IMR-90 (cell line): ENCODE data around the gene UBQLN1. TPM values are rescaled to one million over a fixed set of nuclear protein-coding genes. Genes with fewer than 3 reads are reported as not detected.

ENCODE experiments used
- ATAC-seq: fragments of 200-7000 bp; cut with Tn5 transposase; 2 replicates; pipeline ENCODE4 v1.9.1; 2020; ENCODE audit warnings: low read depth, mild to moderate bottlenecking, moderate library complexity
- BruUV-seq: library from RNA; stranded (reverse); fragments of 400-500 nt; replicated peaks from 2 replicates; lab custom pipeline; 2021; lab: Mats Ljungman, UMichigan
- CTCF ChIA-PET: fragments of 300-600 bp; formaldehyde crosslinking; extraction: SDS; loops from one replicate; lab custom pipeline; 2021; ENCODE audit warnings: antibody characterized with exemption; lab: Yijun Ruan, JAX
- POLR2A ChIA-PET: fragments of 300-600 bp; sonication (Branson Sonifier 250); formaldehyde crosslinking; loops from one replicate; lab custom pipeline; 2022; ENCODE audit warnings: antibody characterized with exemption; ENCODE audit not compliant: unreplicated experiment; lab: Charles Lee
- DNase-seq: peaks from one replicate; pipeline ENCODE4 v3.0.0; 2013
- H2AFZ ChIP-seq: replicated peaks from 2 replicates; pipeline ENCODE3; 2013; ENCODE audit warnings: low read length, mild to moderate bottlenecking; ENCODE audit not compliant: poor library complexity
- H2AK5ac ChIP-seq: 2 replicates; pipeline ENCODE4 v1.6.1; 2013; ENCODE audit warnings: low read depth, low read length, inconsistent platforms
- H2AK9ac ChIP-seq: replicated peaks from 2 replicates; pipeline ENCODE3; 2013; ENCODE audit warnings: mild to moderate bottlenecking, low read depth, low read length, moderate library complexity; ENCODE audit not compliant: poor library complexity
- H2BK120ac ChIP-seq: 2 replicates; pipeline ENCODE4 v1.6.1; 2013; ENCODE audit warnings: low read depth, low read length, inconsistent platforms
- H2BK15ac ChIP-seq: 3 replicates; pipeline ENCODE4 v1.6.1; 2013; ENCODE audit warnings: low read depth, low read length, inconsistent platforms
- H2BK20ac ChIP-seq: 2 replicates; pipeline ENCODE4 v1.6.1; 2013; ENCODE audit warnings: low read depth, mild to moderate bottlenecking, inconsistent platforms, low read length, moderate library complexity
- H2BK5ac ChIP-seq: 2 replicates; pipeline ENCODE4 v1.6.1; 2013; ENCODE audit warnings: mild to moderate bottlenecking, low read depth, low read length, inconsistent platforms; ENCODE audit not compliant: poor library complexity, severe bottlenecking
- H3K14ac ChIP-seq: replicated peaks from 2 replicates; pipeline ENCODE4 v1.6.1; 2013; ENCODE audit warnings: low read depth, low read length, inconsistent platforms
- H3K18ac ChIP-seq: 2 replicates; pipeline ENCODE4 v1.6.1; 2013; ENCODE audit warnings: low read depth, low read length, control low read depth
- H3K23ac ChIP-seq: 2 replicates; pipeline ENCODE4 v1.6.1; 2013; ENCODE audit warnings: low read depth, low read length, inconsistent platforms
- H3K27ac ChIP-seq: 2 replicates; pipeline ENCODE4 v1.5.1; 2013; ENCODE audit warnings: mild to moderate bottlenecking, control low read depth, low read length; ENCODE audit not compliant: insufficient read depth
- H3K27me3 ChIP-seq: 2 replicates; pipeline ENCODE4 v1.6.1; 2013; ENCODE audit warnings: low read length; ENCODE audit not compliant: control insufficient read depth, insufficient read depth
- H3K36me3 ChIP-seq: 2 replicates; pipeline ENCODE4 v1.6.1; 2013; ENCODE audit warnings: low read length, mixed read lengths; ENCODE audit not compliant: control insufficient read depth, insufficient read depth
- H3K4ac ChIP-seq: 2 replicates; pipeline ENCODE4 v1.6.1; 2013; ENCODE audit warnings: low read depth, low read length, inconsistent platforms
- H3K4me1 ChIP-seq: 2 replicates; pipeline ENCODE4 v1.6.1; 2013; ENCODE audit warnings: low read length, mixed read lengths; ENCODE audit not compliant: control insufficient read depth, insufficient read depth
- H3K4me2 ChIP-seq: 2 replicates; pipeline ENCODE4 v1.6.1; 2013; ENCODE audit warnings: low read depth, mild to moderate bottlenecking, control low read depth, low read length, moderate library complexity
- H3K4me3 ChIP-seq: 2 replicates; pipeline ENCODE4 v1.5.1; 2013; ENCODE audit warnings: low read depth, mild to moderate bottlenecking, control low read depth, low read length, moderate library complexity; ENCODE audit not compliant: insufficient read depth
- H3K56ac ChIP-seq: 2 replicates; pipeline ENCODE4 v1.6.1; 2013; ENCODE audit warnings: low read length, inconsistent platforms; ENCODE audit not compliant: insufficient read depth; ENCODE audit errors: extremely low read depth
- H3K79me1 ChIP-seq, 2 experiments: 2 replicates each; pipeline ENCODE4 v1.6.1; 2013; ENCODE audit warnings: low read length in 2 of 2, inconsistent platforms in 1 of 2, low read depth in 1 of 2
- H3K9ac ChIP-seq: 2 replicates; pipeline ENCODE4 v1.6.1; 2013; ENCODE audit warnings: low read depth, low read length, control low read depth
- H3K9me1 ChIP-seq: 2 replicates; pipeline ENCODE4 v1.6.1; 2013; ENCODE audit warnings: low read length, inconsistent platforms; ENCODE audit not compliant: insufficient read depth
- H3K9me3 ChIP-seq: 2 replicates; pipeline ENCODE4 v1.6.1; 2013; ENCODE audit warnings: low read length; ENCODE audit not compliant: control insufficient read depth, insufficient read depth
- H4K20me1 ChIP-seq: 2 replicates; pipeline ENCODE4 v1.6.1; 2013; ENCODE audit warnings: low read length, inconsistent platforms; ENCODE audit not compliant: insufficient read depth
- H4K5ac ChIP-seq: 2 replicates; pipeline ENCODE4 v1.6.1; 2013; ENCODE audit warnings: mild to moderate bottlenecking, low read depth, low read length, control low read depth
- H4K8ac ChIP-seq, 2 experiments: 2 replicates each; pipeline ENCODE4 v1.6.1; 2013; ENCODE audit warnings: low read depth in 2 of 2, low read length in 2 of 2, control low read depth in 1 of 2, inconsistent platforms in 1 of 2
- H4K91ac ChIP-seq: 2 replicates; pipeline ENCODE4 v1.6.1; 2013; ENCODE audit warnings: low read depth, low read length, inconsistent platforms; ENCODE audit not compliant: insufficient read depth
- CTCF ChIP-seq: conservative IDR thresholded peaks from 2 replicates; pipeline ENCODE4 v1.5.1; 2012; ENCODE audit warnings: mild to moderate bottlenecking, low read depth, low read length, improper control_type of control experiment
- ELK1 ChIP-seq: fragments of 150-350 bp; IDR thresholded peaks from 2 replicates; pipeline ENCODE4 v1.6.1; 2016; ENCODE audit warnings: low read depth, mild to moderate bottlenecking, low read length, moderate library complexity, borderline replicate concordance
- FOS ChIP-seq: fragments of 150-350 bp; IDR thresholded peaks from 2 replicates; pipeline ENCODE4 v1.6.1; 2016; ENCODE audit warnings: low read depth, low read length
- MAFK ChIP-seq: IDR thresholded peaks from 2 replicates; pipeline ENCODE4 v1.6.1; 2012; ENCODE audit warnings: low read depth, low read length, improper control_type of control experiment
- MAZ ChIP-seq: IDR thresholded peaks from 2 replicates; pipeline ENCODE4 v1.6.1; 2012; ENCODE audit warnings: low read depth, mild to moderate bottlenecking, low read length, improper control_type of control experiment, moderate library complexity, borderline replicate concordance
- MXI1 ChIP-seq: IDR thresholded peaks from 2 replicates; pipeline ENCODE4 v1.6.1; 2012; ENCODE audit warnings: low read depth, mild to moderate bottlenecking, low read length, moderate library complexity, borderline replicate concordance
- POLR2A ChIP-seq: IDR thresholded peaks from 2 replicates; pipeline ENCODE4 v1.6.1; 2012; ENCODE audit warnings: mild to moderate bottlenecking, low read depth, low read length
- RAD21 ChIP-seq: IDR thresholded peaks from 2 replicates; pipeline ENCODE4 v1.6.1; 2012; ENCODE audit warnings: low read length, improper control_type of control experiment
- USF2 ChIP-seq: fragments of 150-350 bp; IDR thresholded peaks from 2 replicates; pipeline ENCODE4 v1.6.1; 2017; ENCODE audit warnings: mild to moderate bottlenecking, antibody characterized with exemption, low read length, low read depth
- WGBS, 2 experiments: methylation state at CpG; one replicate each; pipeline versions ENCODE4 v1.1.5 to v1.1.7; 2013; ENCODE audit warnings: missing lambda C conversion rate in 2 of 2; ENCODE audit not compliant: insufficient read length in 1 of 2; ENCODE audit errors: extremely low coverage in 2 of 2; 5-methylcytosine and 5-hydroxymethylcytosine counted together
- dilution Hi-C: fragments of 300-500 bp; cut with HindIII; formaldehyde crosslinking; loops from one replicate; pipeline ENCODE4 v1.14.3; 2018; ENCODE audit warnings: low sequenced_read_pairs; ENCODE audit not compliant: unreplicated experiment
- in situ Hi-C: fragments of 300-500 bp; cut with MboI; formaldehyde crosslinking; loops from 3 replicates; pipeline ENCODE4 v1.14.3; 2019; ENCODE audit warnings: low sequenced_read_pairs, inconsistent platforms, mixed read lengths
- intact Hi-C: fragments of 100-400 bp; cut with micrococcal nuclease; formaldehyde crosslinking; loops from 2 replicates; pipeline ENCODE4 v1.10.0; 2022
- polyA plus RNA-seq, 3 experiments: library from polyadenylated mRNA; depleted of rRNA; stranded (reverse); fragments of >200 nt; gene quantifications; 2 replicates each; pipeline ENCODE4 v1.2.3, GENCODE V29; 2012; ENCODE audit warnings: low replicate concordance in 1 of 3
- total RNA-seq: library from RNA; depleted of rRNA; stranded (reverse); fragments of >200 nt; gene quantifications from 2 replicates; pipeline ENCODE4 v1.2.3, GENCODE V29; 2012

The UBQLN1 gene
- total and polyA plus RNA-seq, 2 of the 4 experiments (the other 2 are of a cell fraction): 74.3 to 164 TPM

DNA sequence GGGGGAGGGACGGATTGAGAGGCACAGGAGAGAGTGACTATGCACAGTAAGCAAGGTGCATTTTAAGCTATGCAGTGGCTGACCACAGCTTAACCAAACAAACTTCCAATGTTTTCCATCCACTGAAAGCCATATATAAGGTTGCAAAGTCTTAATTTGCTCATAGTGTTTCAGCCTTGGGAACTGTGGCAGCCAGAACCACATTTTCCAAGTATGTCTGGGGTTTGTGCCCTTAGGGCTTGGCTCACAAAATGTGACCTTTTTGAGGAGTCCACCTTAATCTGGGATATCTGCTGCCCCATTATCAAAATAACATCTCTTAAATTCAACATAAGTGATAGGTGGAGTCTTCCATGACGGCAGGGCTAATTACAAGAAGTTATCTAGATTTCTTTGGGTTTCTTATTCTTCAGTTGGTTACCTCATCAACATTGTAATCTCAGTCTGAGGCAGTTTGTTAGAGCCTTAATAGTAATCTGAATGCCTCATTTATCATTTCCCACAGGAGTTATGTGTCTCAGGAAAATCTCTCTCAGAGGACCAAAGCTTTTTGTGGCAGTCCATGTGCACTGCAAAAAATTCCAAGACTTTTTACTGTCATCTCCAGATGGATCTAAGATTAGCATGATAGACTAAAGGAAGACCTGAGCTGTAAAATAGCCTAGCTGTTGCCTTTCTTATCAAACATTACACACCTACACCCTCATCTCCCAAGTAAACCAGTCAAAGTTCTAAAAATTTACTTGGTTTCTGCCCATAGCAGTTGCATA lies 15.2 kb upstream of the UBQLN1 start:
- in situ Hi-C loops (no loop called here), intact Hi-C loops (no loop called here), dilution Hi-C loops (no loop called here)
- no peaks in the 10 kb centered on the region; the same call in none of the 2 replicates for H3K27me3 ChIP-seq
- no peak overlapping the region for H2AK9ac ChIP-seq
- no peak overlapping the region for H3K9ac ChIP-seq
- no peak overlapping the region for H2AK5ac ChIP-seq
- no peak overlapping the region for H2BK5ac ChIP-seq
- H2AFZ ChIP-seq: no peak overlapping the region
- H4K20me1 ChIP-seq: no peaks in the 10 kb centered on the region
- H4K8ac ChIP-seq: no peak overlapping the region
- H3K9me3 ChIP-seq: no peaks in the 10 kb centered on the region
- H3K4me2 ChIP-seq: no peak overlapping the region
- H3K36me3 ChIP-seq: no peaks in the 10 kb centered on the region
- BruUV-seq: no TSS peak
- H3K14ac ChIP-seq: no peak overlapping the region
- no peak overlapping the region for H3K56ac ChIP-seq
- H3K27ac ChIP-seq: no peak overlapping the region
- no peak overlapping the region for H4K5ac ChIP-seq
- H3K4ac ChIP-seq: no peak overlapping the region
- H4K91ac ChIP-seq: no peak overlapping the region
- no peak overlapping the region for H3K4me3 ChIP-seq
- H2BK20ac ChIP-seq: no peak overlapping the region
- H3K9me1 ChIP-seq: no peaks in the 10 kb centered on the region
- CTCF ChIA-PET: no interaction called here
- no CpG with 5 or more reads among the region's 2 CpGs for WGBS, 2 experiments
- no peak for ATAC-seq
- no peak overlapping the region for H3K18ac ChIP-seq
- H3K4me1 ChIP-seq: no peaks in the 10 kb centered on the region
- POLR2A ChIA-PET: no interaction called here
- no peaks in the 10 kb centered on the region for H3K79me1 ChIP-seq
- no peak overlapping the region for H2BK120ac ChIP-seq
- H3K23ac ChIP-seq: no peak overlapping the region
- TF ChIP-seq ELK1 (no peak), POLR2A (no peak), CTCF (no peak), RAD21 (no peak), FOS (no peak), MXI1 (no peak), USF2 (no peak), MAFK (no peak), MAZ (no peak)
- DNase-seq: no peak
- no peak overlapping the region for H2BK15ac ChIP-seq
